Heart left ventricle (tissue), 16 donors: ENCODE measurements around the gene WDPCP. TPM values are rescaled to one million over a fixed set of nuclear protein-coding genes. Genes with fewer than 3 reads are reported as not detected.
"Not testable (repeated sequence)": the region's sequence is repeated elsewhere in the genome, so short reads cannot be mapped to it uniquely, and the experiment has no call there.

Experiments used
- ATAC-seq, 4 donors: fragments of 200-7000 bp; cut with Tn5 transposase; one replicate each; pipeline ENCODE4 v1.9.1; 2020 to 2022; ENCODE audit warnings: moderate library complexity in 4 of 4, mild to moderate bottlenecking in 3 of 4, moderate number of reproducible peaks in 1 of 4
- DNase-seq, 5 donors: peaks; one replicate each; pipeline ENCODE4 v3.0.0-alpha.2; 2020
- H3K27ac ChIP-seq, 12 donors: fragments of 200-600 bp; sonication (generic) in 4 of 12; one replicate each; pipeline versions ENCODE4 v1.5.0 to v1.8.0; 2016 to 2022; ENCODE audit warnings: mild to moderate bottlenecking in 2 of 12
- H3K27me3 ChIP-seq, 9 donors: fragments of 200-600 bp; sonication (generic) in 2 of 9; one replicate each; pipeline versions ENCODE4 v1.5.1 to v1.8.0; 2016 to 2022; ENCODE audit warnings: mild to moderate bottlenecking in 3 of 9
- H3K36me3 ChIP-seq, 9 donors: fragments of 200-600 bp; sonication (generic) in 2 of 9; one replicate each; pipeline versions ENCODE4 v1.5.0 to v1.8.0; 2018 to 2022; ENCODE audit warnings: mild to moderate bottlenecking in 2 of 9
- H3K4me1 ChIP-seq, 12 donors: fragments of 200-600 bp; sonication (generic) in 4 of 12; one replicate each; pipeline versions ENCODE4 v1.5.0 to v1.8.0; 2016 to 2022; ENCODE audit warnings: mild to moderate bottlenecking in 3 of 12
- H3K4me3 ChIP-seq, 12 donors: fragments of 200-600 bp; sonication (generic) in 4 of 12; one replicate each; pipeline versions ENCODE4 v1.5.0 to v1.8.0; 2017 to 2022; ENCODE audit warnings: mild to moderate bottlenecking in 9 of 12, moderate library complexity in 4 of 12
- H3K9me3 ChIP-seq, 12 donors: fragments of 200-600 bp; sonication (generic) in 4 of 12; one replicate each; pipeline versions ENCODE4 v1.5.0 to v1.8.0; 2016 to 2022; ENCODE audit warnings: mild to moderate bottlenecking in 1 of 12
- POLR2A ChIP-seq, 2 donors: fragments of 450-650 bp; IDR thresholded peaks; one replicate each; pipeline ENCODE4 v1.6.1; 2017; ENCODE audit warnings: antibody characterized with exemption in 2 of 2, mild to moderate bottlenecking in 2 of 2, moderate library complexity in 2 of 2
- WGBS, 4 donors: extraction: QIAGEN DNeasy Blood & Tissue Kit in 2 of 4; methylation state at CpG; one replicate each; pipeline versions ENCODE4 v1.1.5 to v1.1.7; 2013 to 2018; 5-methylcytosine and 5-hydroxymethylcytosine counted together
- intact Hi-C, 10 donors: fragments of 100-400 bp; cut with DNase I; formaldehyde crosslinking; loops; one replicate each; pipeline versions ENCODE4 v1.11.1 to v1.14.2; 2022
- polyA plus RNA-seq, 2 donors: library from polyadenylated mRNA; stranded (reverse); fragments of 200-250 nt; gene quantifications; one replicate each; pipeline ENCODE4 v1.2.3, GENCODE V29; 2013
- total RNA-seq, 9 donors: library from RNA; depleted of rRNA in 2 of 9; stranded (reverse); fragments of >200 nt in 2 of 9; fragmentation: NEBNext Ultra II Directional in 3 of 9; extraction: Animal tissue kit (Norgen Biotek cat#: 25700) in 3 of 9; gene quantifications; one replicate each; pipeline versions ENCODE4 v1.1.0 to v1.2.4, GENCODE V29; 2016 to 2023
- TF ChIP-seq, protein P1 (sequence below), 12 donors: fragments of 200-600 bp; sonication (generic) in 4 of 12; IDR thresholded peaks; one replicate each; pipeline versions ENCODE4 v1.5.0 to v1.8.0; 2018 to 2022; ENCODE audit warnings: antibody characterized with exemption in 12 of 12, mild to moderate bottlenecking in 5 of 12
- donor health status: ischemic (EF 13 %, LVEDD 7.1; RV severe dilation, severe dysfunction).
- donor health status: healthy with polysubstance abuse.
- donor health status: DM: no; HTN: yes; CAD: no.
- donor health status: DM: no; HTN: no; CAD: no.
- donor health status: ischemic (EF 25% LVEDD 6.9; RV normal size, moderate dysfunction).
- donor health status: ischemic (EF 25% LVEDD 5.7; RV mildly dilated, moderate dysfunction).
- donor health status: healthy.
- donor health status: DM: yes; HTN: yes; CAD: no.
- donor health status: ischemic (EF 35%, LVEDD 5.7; RV mildly dilated, moderate dysfunction).
- donor health status: nonischemic (EF 11% LVEDD 7.7; RV severe dilation, severe dysfunction).
- donor health status: DM: yes; HTN: yes; CAD: no.
- donor health status: PGD.
- donor health status: ischemic (EF 29% LVEDD 5.4; RV normal size, mild dysfunction).
- donor health status: nonischemic (EF 23%, LVEDD 6.1; RV moderate dilation, normal function).

The WDPCP gene
- total and polyA plus RNA-seq, 11 donors, result 3.2 to 32.2 (median 16.5) TPM

DNA sequence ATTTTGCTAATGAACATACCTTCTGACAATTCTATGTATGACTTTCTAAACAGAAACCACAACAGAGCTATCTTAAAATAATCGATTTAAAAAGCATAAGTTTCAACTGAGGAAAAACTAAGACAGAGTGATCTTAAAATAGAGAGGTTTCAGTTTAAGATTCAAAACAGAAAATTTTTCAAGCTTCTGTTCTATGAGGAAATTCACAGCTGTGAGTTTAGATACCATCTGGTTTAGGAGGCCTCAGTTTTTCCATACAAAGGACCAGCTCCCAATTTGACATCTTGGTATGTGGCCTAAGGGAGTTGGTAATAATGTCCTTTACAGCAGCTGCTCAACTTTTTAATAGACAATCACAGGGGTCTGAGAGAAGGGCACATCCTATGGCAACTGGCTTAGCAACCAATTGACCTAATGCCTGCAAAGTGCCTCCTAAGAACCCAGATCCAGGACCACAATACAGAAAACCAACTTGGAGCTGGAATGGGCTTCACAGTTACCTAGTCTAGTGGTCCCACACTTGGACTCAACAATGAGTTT is 40.2 kb upstream of the WDPCP start:
- no peak for ATAC-seq
- WGBS, 4 donors, result 89 to 94% (median 92%) methylated on average over 1 of the region's 1 CpG
- intact Hi-C loops, result no loop called here
- Histone ChIP-seq H3K4me1 (no peaks in the 10 kb centered on the region), H3K4me3 (no peak overlapping the region), H3K27ac (no peak overlapping the region), H3K36me3 (no peaks in the 10 kb centered on the region), H3K9me3 (peaks cover 0 to 37% (median 16%) of the 10 kb centered on the region in 12 donors), H3K27me3 (no peaks in the 10 kb centered on the region)
- TF ChIP-seq, protein P1, sequence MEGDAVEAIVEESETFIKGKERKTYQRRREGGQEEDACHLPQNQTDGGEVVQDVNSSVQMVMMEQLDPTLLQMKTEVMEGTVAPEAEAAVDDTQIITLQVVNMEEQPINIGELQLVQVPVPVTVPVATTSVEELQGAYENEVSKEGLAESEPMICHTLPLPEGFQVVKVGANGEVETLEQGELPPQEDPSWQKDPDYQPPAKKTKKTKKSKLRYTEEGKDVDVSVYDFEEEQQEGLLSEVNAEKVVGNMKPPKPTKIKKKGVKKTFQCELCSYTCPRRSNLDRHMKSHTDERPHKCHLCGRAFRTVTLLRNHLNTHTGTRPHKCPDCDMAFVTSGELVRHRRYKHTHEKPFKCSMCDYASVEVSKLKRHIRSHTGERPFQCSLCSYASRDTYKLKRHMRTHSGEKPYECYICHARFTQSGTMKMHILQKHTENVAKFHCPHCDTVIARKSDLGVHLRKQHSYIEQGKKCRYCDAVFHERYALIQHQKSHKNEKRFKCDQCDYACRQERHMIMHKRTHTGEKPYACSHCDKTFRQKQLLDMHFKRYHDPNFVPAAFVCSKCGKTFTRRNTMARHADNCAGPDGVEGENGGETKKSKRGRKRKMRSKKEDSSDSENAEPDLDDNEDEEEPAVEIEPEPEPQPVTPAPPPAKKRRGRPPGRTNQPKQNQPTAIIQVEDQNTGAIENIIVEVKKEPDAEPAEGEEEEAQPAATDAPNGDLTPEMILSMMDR (IDR thresholded peaks at IDR 0.05), result no peak
- no peak for TF ChIP-seq POLR2A (IDR thresholded peaks at IDR 0.05)
- DNase-seq, result no peak

DNA sequence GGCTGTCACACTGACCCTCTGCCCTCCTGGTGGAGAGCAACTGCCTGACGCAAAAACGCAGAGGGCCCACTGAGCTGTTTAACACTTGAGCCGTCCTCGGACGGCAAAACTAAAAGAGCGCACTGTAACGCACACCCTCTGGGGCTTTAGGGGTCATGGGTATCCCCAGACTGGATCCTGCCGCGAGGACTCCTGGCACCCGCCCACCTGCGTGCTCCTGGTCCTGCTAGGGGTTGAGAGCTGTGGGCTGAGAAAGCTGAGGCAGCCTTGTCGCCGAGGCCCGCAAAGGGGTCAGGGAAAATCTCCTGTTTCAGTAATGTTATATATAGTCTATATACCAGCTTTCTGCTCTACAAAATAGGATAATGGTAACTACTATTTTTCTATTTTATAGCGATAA is 39.6 kb upstream of the WDPCP start:
- intact Hi-C loops, result no loop called here
- peaks cover 0 to 31% (median 10%) of the 10 kb centered on the region in 12 donors for H3K9me3 ChIP-seq
- H3K4me3 ChIP-seq, result no peak overlapping the region
- DNase-seq, result no peak
- no peak overlapping the region for H3K27ac ChIP-seq
- no peaks in the 10 kb centered on the region for H3K4me1 ChIP-seq
- no peak for ATAC-seq
- 95 to 98% (median 96%) methylated on average over 15 of the region's 15 CpGs for WGBS, 4 donors
- TF ChIP-seq POLR2A (IDR thresholded peaks at IDR 0.05), result no peak
- TF ChIP-seq, protein P1 (IDR thresholded peaks at IDR 0.05), result no peak
- no peaks in the 10 kb centered on the region for H3K27me3 ChIP-seq
- no peaks in the 10 kb centered on the region for H3K36me3 ChIP-seq

DNA sequence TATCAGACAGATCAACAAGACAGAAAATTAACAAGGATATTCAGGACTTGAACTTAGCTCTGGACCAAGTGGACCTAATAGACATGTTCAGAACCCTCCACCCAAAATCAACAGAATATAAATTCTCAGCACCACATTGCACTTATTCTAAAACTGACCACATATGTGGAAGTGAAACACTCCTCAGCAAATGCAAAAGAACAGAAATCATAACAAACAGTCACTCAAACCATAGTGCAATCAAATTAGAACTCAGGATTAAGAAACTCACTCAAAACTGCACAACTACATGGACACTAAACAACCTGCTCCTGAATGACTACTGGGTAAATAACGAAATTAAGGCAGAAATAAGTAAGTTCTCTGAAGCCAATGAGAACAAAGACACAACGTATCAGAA is 35.5 kb upstream of the WDPCP start:
- DNase-seq, H3K27ac ChIP-seq, H3K36me3 ChIP-seq, H3K4me3 ChIP-seq, intact Hi-C loops, ATAC-seq, H3K9me3 ChIP-seq, H3K4me1 ChIP-seq, H3K27me3 ChIP-seq: not testable (repeated sequence)
- 78 to 86% (median 84%) methylated on average over 2 of the region's 2 CpGs for WGBS, 4 donors

DNA sequence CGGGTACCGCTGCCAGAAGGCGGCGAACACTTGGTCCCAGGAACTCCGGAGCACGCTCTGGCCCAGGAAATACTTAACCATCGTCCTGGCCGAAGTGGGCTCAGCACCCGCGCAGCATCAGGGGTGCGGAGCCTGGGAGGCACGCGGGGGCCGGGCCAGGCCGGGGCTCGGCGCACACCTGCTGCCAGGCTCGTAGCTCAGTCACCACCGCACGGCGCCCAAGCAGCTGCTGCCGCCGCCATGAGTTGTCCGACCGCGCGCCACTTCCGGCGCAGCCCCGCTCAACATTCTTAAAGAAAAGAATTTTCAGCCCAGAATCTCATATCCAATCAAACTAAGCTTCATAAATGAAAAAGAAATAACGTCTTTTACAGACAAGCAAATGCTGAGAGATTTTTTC is 34.5 kb upstream of the WDPCP start:
- DNase-seq (no peak), ATAC-seq (no peak)
- 95 to 96% (median 96%) methylated on average over 25 to 31 of the region's 31 CpGs for WGBS, 4 donors
- H3K27ac ChIP-seq, result no peak overlapping the region
- H3K27me3 ChIP-seq, result no peaks in the 10 kb centered on the region
- no peaks in the 10 kb centered on the region for H3K9me3 ChIP-seq
- H3K36me3 ChIP-seq, result no peaks in the 10 kb centered on the region
- intact Hi-C loops, result no loop called here
- H3K4me3 ChIP-seq, result no peak overlapping the region
- no peaks in the 10 kb centered on the region for H3K4me1 ChIP-seq
- no peak for TF ChIP-seq POLR2A (IDR thresholded peaks at IDR 0.05)
- TF ChIP-seq, protein P1 (IDR thresholded peaks at IDR 0.05), result no peak

DNA sequence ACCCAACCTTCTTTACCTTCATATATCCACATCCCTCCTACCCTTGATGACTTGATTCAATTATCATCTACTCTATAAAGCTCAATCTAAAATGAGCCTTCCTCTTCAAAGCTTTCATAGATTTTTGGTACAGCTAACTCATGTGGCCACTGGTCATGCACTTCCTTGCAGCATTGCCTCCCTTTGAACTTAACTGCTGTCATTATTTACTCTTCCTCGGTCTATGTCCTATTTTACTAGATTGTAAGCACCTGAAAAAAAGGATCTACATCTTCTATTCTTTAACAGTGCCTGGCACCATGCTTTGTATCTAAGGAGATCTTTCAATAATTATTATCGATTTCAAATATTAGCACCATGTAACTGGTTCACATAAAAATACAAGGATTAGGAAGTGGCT is 31.1 kb upstream of the WDPCP start:
- no peaks in the 10 kb centered on the region for H3K36me3 ChIP-seq
- TF ChIP-seq POLR2A (IDR thresholded peaks at IDR 0.05), result no peak
- TF ChIP-seq, protein P1 (IDR thresholded peaks at IDR 0.05), result no peak
- DNase-seq (no peak), ATAC-seq (no peak)
- WGBS, 4 donors, result 94 to 99% (median 94%) methylated on average over 2 of the region's 2 CpGs
- H3K27ac ChIP-seq, result no peak overlapping the region
- H3K9me3 ChIP-seq, result no peaks in the 10 kb centered on the region
- intact Hi-C loops, result loop anchor here in 1 of 10 donors (5.0 kb wide), 1 partner anchor 63 kb away; no protein-coding TSS in a partner anchor
- no peak overlapping the region for H3K4me3 ChIP-seq
- no peaks in the 10 kb centered on the region for H3K27me3 ChIP-seq
- peaks cover 0 to 7% (median 0%) of the 10 kb centered on the region in 12 donors for H3K4me1 ChIP-seq
